Jurkat, Clone E6-1 (cell line): Measurements from ENCODE around the gene KCNA3. TPM values are rescaled to one million over a fixed set of nuclear protein-coding genes. Genes with fewer than 3 reads are reported as not detected.

Experiments used
- DNase-seq: peaks from one replicate; pipeline ENCODE4 v3.0.0-alpha.2; 2011; ENCODE audit warnings: low read depth, low spot score
- H3K4me3 ChIP-seq: 2 replicates; pipeline ENCODE4 v1.5.1; 2011; ENCODE audit warnings: mild to moderate bottlenecking, low read length, control low read depth, moderate library complexity
- polyA plus RNA-seq: library from polyadenylated mRNA; unstranded; fragments of >200 nt; gene quantifications from one replicate; pipeline ENCODE4 v1.2.1, GENCODE V29; 2012; ENCODE audit warnings: missing spikeins; ENCODE audit not compliant: insufficient read length, insufficient read depth

Gene KCNA3
- polyA plus RNA-seq = 9.2 TPM

- peak; percentile 33 for DNase-seq
- H3K4me3 ChIP-seq = peak within 1 kb of the TSS; percentile 54
Measured at GRCh38 chr1:110674337-110675059, at the start of gene KCNA3. KCNA3 (minus strand) TSS chr1:110674940; CDS start chr1:110674809, 131 bp downstream.

- no peak for DNase-seq
- no peak overlapping the region for H3K4me3 ChIP-seq
Measured at GRCh38 chr1:110722807-110723206, 48.1 kb upstream of the KCNA3 start.

GRCh38 chr1:110719908-110720307, 45.2 kb upstream of the KCNA3 start:
- no peak for DNase-seq

GRCh38 chr1:110718452-110718851, 43.7 kb upstream of the KCNA3 start:
- H3K4me3 ChIP-seq = no peak overlapping the region
- no peak for DNase-seq

More at GRCh38 chr1:110719908-110720307, 45.2 kb upstream of the KCNA3 start:
- H3K4me3 ChIP-seq = no peak overlapping the region

- DNase-seq = no peak
- no peak overlapping the region for H3K4me3 ChIP-seq
Measured at GRCh38 chr1:110717179-110717578, 42.4 kb upstream of the KCNA3 start.

GRCh38 chr1:110714374-110714995, 39.7 kb upstream of the KCNA3 start:
- no peak overlapping the region for H3K4me3 ChIP-seq
- DNase-seq = no peak

- H3K4me3 ChIP-seq = no peak overlapping the region
- no peak for DNase-seq
Measured at GRCh38 chr1:110713221-110713620, 38.5 kb upstream of the KCNA3 start.

- DNase-seq = no peak
- H3K4me3 ChIP-seq = no peak overlapping the region
Measured at GRCh38 chr1:110710314-110710713, 35.6 kb upstream of the KCNA3 start.

GRCh38 chr1:110708974-110709440, 34.3 kb upstream of the KCNA3 start:
- DNase-seq = no peak
- no peak overlapping the region for H3K4me3 ChIP-seq

- no peak for DNase-seq
- H3K4me3 ChIP-seq = no peak overlapping the region
Measured at GRCh38 chr1:110707232-110707631, 32.5 kb upstream of the KCNA3 start.

GRCh38 chr1:110706621-110707020, 31.9 kb upstream of the KCNA3 start:
- H3K4me3 ChIP-seq = no peak overlapping the region
- no peak for DNase-seq

- DNase-seq = no peak
- no peak overlapping the region for H3K4me3 ChIP-seq
Measured at GRCh38 chr1:110702260-110702659, 27.5 kb upstream of the KCNA3 start.

- H3K4me3 ChIP-seq = no peak overlapping the region
- DNase-seq = no peak
Measured at GRCh38 chr1:110700767-110701166, 26.0 kb upstream of the KCNA3 start.

GRCh38 chr1:110697606-110698005, 22.9 kb upstream of the KCNA3 start:
- H3K4me3 ChIP-seq = no peak overlapping the region
- DNase-seq = no peak

- H3K4me3 ChIP-seq = no peak overlapping the region
- DNase-seq = no peak
Measured at GRCh38 chr1:110696818-110697217, 22.1 kb upstream of the KCNA3 start.

- DNase-seq = no peak
- no peak overlapping the region for H3K4me3 ChIP-seq
Measured at GRCh38 chr1:110690709-110691365, 16.1 kb upstream of the KCNA3 start.

GRCh38 chr1:110689868-110690267, 15.1 kb upstream of the KCNA3 start:
- DNase-seq = no peak
- no peak overlapping the region for H3K4me3 ChIP-seq

GRCh38 chr1:110688514-110688913, 13.8 kb upstream of the KCNA3 start:
- H3K4me3 ChIP-seq = no peak overlapping the region
- DNase-seq = no peak

- no peak overlapping the region for H3K4me3 ChIP-seq
- DNase-seq = no peak
Measured at GRCh38 chr1:110687250-110687649, 12.5 kb upstream of the KCNA3 start.

GRCh38 chr1:110686188-110686587, 11.4 kb upstream of the KCNA3 start:
- no peak overlapping the region for H3K4me3 ChIP-seq
- peak; percentile 26 for DNase-seq
